Measurements from ENCODE around the gene EPB41.
"Not testable (repeated sequence)": the region's sequence is repeated elsewhere in the genome, so short reads cannot be mapped to it uniquely, and the experiment has no call there.

EPB41 gene

DNA sequence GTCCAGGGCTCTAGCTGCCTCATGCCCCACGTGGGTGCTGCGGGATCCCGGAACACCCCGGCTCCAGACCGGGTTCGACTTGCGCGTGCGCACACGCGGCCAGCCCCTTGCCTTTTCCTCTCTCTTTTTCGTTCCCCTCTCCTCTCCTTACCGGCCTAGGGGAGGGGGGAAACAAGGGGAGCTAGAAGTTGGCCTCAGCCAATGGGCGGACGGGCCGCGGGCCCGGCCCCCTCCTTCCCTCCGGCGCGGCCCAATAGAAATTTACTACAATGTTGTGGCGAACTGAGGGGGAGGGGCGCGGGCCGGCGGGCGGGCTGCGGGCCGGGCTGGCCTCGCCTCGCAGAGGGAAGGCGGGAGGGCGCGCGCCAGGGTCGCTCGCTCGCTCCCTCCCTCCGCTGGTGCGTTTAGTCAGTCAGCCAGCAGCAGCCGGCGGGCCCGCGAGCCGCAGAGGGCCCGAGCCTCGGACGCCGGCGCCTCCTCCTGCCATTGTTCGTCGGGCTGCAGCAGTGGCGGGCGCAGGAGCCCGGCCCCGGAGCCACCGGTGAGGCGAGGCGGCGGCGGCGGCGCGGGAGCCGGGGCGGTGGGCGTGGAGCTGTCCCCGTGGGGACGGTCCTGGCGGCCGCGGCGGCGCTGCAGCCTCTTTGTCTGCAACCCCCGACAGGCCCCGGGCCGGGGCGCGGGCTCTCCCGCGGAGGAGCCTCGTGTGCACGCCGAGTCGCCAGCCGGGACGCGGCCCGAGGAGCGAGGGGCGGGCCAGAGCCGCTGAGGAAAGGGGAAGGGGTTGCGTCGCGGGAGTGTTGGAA lies at the start of gene EPB41:
TSS of gene EPB41 (plus strand) at position 342 of the 803 bp plus-strand sequence. CDS start 72,869 bp downstream, outside the sequence.
- DNase-seq (ENCODE audit: low read depth): peak; percentile 88

DNA sequence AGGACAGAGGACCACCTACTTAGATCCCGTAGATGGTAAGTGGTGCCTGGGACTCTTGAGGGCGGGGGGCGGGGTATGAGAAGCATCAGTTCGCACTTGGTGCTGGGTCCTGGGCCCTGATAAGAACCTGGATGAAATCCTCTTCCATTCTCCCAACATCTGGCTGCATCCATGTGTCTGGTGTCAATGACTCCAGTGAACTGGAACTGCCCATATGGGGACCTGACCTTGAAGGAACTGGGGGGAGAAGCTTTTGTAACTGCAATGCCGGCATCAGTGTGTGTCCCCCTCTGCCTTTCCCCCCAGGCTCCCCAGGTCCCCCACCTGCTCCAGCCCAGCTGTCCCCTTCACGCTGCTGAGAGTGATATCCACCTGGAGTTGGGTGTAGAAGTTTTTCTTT lies 49.7 kb upstream of the EPB41 start:
- no peak for DNase-seq (ENCODE audit: low read depth)

DNA sequence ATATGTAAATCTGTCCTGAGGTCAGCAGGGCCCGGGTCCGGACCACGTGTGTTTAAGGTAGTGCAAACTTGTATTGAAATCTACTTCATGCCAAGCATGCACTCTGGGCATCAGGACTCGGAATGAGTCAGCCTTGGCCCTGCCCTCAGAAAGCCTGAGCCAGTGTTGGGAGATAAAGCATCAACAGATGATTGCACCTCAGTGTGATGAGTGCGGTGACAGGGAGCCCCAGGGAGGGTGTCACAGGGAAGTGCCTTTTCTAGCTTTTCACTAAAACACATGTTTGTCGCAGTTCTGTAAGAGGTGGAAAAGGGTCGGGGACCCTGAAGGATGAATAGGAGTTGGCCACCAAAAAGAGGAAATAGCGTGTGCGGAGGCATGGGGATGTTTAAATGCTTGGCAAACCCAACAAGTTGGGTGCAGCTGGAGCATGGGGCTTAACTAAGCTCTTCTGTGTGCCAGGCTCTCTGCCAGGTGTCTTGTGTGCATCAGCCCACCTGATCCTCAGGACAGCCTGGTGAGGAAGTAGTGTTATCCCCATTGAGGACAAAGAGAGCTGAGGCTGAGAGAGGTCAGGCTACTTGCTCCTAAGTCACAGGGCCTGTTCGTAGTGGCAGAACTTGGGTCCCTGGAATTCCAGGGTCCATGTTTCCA lies 48.2 kb upstream of the EPB41 start:
- DNase-seq (ENCODE audit: low read depth): no peak

DNA sequence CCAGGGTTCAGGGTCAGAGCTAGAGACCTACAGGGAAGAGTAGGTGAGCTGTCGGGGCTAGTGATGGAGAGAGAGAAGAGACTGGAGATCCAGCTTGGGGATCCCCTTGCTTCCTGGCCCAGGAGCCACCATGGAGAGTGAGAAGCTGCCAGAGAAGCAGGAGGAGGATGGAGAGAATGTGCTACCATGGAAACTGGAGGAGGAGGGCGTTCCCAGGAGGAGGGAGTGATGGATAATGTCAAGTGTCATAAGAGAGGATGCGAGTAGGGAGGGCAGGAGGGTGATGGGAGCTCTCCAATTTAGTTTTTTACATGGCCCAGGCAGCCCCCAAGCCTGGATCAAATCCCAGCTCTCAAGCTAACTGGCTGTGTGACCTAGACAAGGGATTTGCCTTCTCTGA lies 46.5 kb upstream of the EPB41 start:
- DNase-seq (ENCODE audit: low read depth): no peak

DNA sequence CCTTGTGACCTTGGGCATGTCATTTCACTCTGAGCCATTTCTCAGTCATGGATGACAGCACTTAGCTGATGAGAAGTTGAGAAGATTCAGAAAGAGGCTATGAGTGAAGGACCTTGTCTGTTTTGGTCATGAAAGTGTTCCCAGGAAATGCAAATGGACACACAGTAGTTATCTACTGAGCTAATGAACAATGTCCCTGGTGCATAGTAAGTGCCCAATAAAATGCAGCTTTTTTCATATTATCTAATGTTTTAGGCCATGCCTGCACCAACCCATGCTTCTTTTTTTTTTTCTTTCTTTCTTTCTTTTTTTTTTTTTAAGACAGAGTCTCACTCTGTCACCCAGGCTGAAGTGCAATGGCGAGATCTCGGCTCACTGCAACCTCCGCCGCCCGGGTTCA lies 44.4 kb upstream of the EPB41 start:
- DNase-seq (ENCODE audit: low read depth): no peak

DNA sequence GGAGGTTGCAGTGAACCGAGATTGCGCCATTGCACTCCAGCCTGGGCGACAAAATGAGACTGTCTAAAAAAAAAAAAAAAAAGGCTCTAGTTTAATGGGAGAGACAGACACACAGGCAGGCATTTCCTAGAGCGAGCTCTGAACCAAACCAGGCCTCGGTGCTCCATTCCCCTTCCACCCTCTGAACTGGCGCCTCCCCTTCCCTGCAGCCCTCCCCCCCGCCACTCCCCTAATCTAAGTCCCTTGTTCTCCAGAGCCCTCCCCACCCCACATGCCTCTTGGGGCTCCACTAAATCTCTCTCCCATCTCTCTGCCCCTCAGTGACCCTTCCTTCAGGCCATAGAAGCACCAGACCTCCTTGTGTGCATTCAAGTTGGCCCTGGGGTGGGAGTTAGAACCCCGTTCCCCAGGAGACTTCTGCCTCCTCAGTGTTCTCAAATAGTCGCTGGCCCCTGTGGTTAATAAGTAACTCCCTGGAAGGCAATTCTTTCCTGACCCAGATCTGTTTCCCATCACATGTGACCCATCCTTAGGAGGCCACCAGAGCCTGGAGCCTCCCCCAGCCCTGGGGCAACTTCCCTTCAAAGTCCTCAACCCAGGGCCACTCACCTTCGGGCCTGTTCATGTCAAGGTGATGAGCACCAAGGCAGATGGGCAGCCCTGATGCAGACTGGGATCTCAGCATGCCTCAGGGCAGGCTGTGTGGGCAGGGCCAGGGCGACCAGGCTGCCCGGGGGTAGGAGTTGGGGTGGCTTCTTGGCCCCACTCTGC lies 42.6 kb upstream of the EPB41 start:
- no peak for DNase-seq (ENCODE audit: low read depth)

DNA sequence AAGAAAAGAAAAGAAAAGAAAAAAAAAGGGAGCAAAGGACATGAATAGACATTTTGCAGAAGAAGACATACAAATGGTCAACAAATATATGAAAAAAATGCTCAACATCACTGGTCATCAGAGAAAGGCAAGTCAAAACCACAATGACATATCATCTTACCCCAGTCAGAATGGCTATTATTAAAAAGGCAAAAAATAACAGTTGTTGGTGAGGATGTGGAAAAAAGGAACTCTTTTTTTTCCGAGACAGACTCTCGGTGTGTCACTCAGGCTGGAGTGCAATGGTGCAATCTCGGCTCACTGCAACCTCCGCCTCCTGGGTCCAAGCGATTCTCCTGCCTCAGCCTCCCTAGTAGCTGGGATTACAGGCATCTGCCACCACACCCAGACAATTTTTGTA lies 39.2 kb upstream of the EPB41 start:
- DNase-seq (ENCODE audit: low read depth): not testable (repeated sequence)

DNA sequence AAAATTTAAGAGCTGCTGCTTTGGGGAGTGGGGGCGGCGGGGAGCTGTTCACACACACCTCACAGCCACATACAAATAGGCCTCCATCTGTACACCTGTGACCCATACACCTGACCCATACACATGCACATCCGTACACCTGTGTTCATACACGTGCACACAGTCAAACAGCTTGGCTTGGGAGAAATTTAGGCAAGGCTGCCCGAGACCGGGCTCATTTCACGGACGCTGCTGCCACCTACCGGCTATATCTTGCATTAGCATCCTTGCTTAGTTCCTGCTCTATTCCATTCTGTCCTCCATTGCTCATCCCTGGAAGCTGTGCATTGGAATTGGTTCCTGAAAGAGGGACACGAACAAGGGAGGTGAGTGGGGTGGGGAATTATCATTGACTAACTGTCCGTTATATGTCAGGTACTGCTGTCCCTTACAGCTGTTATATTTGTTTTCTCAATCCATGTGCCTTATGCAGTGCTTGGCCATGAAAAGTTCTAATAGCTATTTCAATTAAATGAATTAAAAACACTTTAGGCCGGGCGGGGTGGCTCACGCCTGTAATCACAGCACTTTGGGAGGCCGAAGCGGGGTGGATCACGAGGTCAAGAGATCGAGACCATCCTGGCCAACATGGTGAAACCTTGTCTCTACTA lies 37.1 kb upstream of the EPB41 start:
- peak; percentile 61 for DNase-seq (ENCODE audit: low read depth)

DNA sequence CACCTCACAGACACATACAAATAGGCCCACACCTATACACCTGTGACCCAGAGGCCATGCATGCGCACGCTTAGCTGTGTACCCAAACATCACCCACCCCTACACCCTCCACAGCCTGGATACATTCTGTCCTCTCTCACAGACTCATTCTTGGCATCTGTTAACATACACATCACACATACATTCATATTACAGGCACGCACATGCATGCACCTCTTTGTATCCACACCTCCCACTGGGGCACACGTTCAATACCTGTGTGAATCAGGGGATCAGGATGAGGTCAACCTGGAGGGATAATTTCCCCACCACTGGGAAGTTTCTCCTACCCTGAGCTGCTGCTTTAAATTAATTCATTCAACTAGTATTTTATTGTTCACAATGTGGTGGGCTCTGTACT lies 35.6 kb upstream of the EPB41 start:
- DNase-seq (ENCODE audit: low read depth): no peak

DNA sequence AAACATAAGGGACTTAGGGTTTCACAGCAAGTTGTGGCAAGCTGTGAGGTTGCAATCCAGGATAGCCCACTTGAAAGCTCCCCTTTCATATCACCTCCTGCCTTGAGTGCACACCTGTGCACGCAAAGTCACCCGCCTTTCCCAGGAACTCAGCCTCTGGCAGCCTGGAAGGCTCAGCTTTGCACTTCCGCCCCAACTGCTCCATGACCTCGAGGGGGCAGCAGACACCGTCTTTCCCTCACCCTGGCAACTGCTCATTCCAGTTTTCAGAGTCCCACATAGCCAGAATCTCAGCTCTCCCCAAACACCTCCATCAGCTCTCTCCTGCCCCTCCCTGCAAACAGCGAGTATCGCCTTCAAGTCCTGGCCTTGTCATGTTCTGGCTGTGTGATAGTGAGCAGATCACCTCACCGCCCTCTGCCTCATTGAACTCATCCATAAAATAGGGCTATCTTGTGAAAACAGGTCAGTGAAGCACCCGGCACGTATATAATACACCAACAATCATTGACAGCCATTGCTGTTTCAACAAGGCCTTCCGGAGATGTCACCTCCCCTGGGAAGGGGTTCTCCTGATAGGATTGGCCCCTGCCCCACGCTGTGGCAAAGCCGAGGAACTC lies 32.2 kb upstream of the EPB41 start:
- DNase-seq (ENCODE audit: low read depth): peak; percentile 72

DNA sequence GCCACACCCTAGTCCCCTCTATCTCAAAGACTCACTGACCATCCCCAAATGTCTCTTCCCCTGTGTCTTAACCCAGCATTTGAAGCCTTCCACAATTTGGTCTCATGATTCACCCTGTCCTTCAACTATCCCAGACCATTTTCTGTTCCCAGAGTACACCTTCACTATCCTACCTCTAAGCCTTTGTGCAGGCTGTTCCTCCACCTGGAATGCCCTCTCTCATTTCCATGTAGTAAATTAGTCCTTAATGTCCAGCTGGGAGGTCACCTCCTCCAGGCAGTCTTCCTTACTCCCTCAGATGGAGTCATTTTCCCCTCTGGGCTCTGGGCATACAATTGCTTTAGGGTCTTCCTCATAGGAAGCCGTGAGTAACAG lies 31.1 kb upstream of the EPB41 start:
- no peak for DNase-seq (ENCODE audit: low read depth)

DNA sequence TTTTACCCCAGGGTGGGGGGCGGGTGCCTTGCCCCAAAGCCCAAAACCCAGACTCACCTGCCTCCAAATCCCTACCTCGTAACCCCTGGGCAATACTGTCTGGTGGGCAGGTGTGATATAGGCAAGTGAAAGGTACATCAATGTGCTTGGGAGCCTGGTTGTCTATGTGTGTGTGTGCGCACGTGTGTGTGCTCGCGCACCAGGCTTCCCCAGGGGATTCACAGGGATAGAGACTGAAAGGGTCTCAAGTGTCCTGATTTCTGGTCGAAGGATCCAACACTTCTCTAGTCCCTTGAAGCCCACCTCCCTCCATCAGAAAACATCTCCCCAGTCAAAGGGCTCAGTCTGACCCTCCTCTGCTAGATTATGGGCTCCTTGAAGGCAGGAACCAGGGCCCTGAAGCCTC lies 28.9 kb upstream of the EPB41 start:
- no peak for DNase-seq (ENCODE audit: low read depth)

DNA sequence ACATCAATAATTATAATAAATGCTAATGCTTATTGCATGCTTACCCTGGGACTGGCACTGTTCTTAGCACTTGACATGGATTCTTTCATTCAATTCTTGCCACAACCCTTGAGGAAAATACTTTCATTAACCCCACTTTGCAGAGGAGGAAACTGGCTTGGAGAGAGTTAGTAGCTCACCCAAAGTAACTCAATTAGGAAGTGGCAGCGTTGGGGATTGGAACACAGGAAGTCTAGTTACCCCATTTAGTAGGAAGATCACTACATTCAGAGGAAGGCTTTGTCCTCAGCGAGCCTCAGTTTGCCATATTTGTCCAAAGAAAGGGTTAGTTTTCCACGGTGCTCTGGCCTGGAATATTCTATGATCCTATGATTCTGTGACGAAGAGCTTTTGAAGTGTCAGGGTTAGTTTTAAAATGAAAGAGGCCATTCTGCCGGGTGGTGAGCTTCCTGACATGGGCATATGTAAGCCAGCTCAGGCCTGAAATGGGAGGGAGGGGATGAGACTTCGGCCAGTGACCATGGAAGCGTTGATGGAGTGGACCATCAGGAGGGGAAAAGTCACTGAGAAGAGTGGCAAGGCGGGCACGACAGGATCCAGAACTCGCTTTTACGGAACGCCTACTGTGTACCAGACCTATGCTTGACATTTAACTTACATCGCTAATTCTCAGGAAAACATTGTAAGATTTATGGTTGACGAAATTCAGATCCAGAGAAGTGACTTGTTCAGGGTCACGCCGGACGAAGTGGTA lies 28.2 kb upstream of the EPB41 start:
- no peak for DNase-seq (ENCODE audit: low read depth)

DNA sequence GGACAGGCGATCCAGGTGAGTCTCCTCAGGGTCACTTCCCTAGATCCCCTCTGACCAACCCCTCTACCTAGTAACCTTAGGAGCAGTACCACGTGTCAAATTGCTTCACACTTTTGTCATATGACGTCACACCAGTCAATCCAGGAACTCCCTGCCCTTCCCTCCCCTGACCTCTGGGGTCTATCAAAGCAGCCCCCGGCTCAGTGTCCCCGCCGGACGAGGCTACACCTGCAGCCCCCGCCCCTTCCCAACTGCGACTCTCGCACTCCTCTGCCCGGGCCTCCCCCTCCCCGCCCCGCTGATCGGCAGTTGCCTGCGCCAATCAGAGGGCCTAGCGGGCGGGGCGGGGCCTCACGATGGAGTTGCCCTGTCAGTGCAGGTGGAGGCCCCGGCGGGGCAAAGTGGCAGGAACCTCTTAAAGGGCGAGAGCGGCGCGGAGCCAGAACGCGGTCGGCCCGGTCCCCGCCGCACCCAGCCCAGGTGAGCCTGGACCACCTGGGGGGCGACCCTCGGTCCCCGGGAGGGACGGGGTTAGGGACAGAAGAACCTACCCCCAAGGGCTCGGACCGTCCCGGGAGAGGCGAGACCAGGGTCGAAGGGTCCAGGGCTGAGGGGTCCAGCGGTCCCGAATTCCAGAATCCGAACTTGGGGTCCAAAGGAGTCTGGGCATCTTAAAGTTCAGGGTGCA lies 27.5 kb upstream of the EPB41 start:
- DNase-seq (ENCODE audit: low read depth): peak; percentile 88

DNA sequence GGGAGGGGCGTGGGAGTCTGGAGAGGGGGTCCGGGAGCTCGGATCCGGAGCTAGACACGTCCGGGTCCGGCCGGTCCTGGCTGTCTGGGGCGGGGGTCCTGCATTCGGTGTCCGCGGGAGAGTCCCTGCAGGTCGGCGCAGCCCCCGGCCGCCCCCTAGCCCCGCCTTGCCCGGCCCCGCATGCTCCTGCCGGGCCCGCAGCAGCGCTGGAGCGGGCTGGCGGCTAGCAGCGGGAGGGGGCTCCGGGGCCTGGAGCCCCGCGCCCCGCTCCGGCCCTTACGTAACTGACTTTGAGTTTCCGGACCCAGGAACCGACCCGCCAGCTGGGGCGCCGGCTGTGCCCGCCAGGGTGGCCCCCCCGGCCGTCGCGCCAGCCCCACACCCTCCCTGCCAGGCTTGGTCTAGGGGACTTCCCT lies 26.9 kb upstream of the EPB41 start:
- DNase-seq (ENCODE audit: low read depth): peak; percentile 8

DNA sequence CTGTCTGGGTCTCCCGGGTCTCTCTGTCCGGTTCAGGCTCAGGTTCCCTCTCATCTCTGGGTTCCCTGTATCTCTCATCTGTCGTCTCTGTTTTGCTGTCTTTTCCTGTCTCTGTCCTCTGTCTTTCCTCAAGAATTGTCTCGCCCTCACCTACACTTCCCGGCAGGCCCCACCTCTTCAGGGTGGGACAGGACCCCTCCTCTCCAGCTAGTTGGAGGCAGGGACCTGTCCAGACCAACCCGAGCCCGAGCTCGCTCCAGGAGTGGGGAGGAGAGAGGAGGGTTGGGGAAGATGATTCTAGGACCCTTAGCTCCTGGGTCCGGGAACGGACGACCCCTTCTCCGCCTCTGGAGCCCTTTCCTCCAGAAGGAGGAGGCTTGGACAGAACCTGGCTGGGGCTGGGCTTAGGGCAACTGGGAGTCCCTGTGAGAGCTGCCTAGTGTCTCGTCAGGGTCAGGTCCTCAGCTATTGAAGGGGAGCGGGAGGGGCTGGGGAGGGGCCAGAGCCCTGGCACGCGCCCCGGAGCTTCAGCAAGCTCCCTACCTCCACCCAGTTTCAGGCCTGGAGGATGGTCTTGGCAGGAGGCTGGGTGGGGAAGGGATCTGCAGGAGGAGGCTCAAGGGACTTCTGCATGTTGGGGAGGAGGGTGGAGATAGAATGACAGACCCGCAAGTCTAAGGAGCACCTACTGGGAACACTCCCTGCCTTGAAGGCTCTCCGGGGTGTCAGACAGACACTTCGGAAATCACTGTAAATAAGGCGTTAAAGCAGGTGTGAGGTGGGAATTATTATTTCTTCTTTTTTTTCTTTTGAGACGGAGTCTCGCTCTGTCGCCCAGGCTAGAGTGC lies 26.3 kb upstream of the EPB41 start:
- no peak for DNase-seq (ENCODE audit: low read depth)

DNA sequence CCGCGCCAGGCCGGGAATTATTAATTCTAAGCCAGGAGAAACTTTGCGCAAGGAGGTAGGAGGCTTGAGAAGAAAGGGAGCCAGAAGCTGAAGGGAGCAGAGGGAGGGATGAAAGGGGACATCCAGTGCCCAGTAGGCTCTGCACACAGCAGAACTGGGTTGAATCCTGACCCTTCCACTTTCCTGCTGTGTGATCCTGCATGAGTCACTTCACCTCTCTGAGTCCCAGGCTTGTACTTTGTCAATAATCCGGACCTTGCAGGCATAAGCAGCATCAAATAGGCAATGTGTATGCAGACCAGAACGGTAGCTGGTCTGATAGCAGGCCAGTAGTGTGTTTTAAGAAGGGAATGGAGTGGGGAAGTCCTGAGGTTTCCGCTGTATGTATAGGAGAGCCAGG lies 25.5 kb upstream of the EPB41 start:
- DNase-seq (ENCODE audit: low read depth): no peak

DNA sequence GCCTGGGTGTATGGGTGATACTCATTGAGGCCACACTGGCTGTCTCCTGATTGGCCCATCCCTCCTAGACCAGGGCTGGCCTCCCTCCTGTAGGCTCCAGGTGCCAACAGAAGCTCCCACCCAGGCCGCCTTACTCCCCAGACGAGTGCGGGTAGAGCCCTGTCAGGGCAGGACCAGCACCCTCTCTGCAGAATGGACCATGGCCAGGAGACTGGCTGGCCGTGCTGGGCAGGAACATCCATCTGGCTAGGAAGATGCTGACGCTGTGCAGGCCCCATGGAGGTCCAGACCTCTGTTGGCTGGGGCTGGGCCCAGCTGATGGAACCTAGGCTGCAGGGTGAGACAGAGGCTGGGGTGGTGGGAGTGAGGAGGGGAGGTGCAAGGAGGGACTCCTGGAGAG lies 25.0 kb upstream of the EPB41 start:
- no peak for DNase-seq (ENCODE audit: low read depth)

DNA sequence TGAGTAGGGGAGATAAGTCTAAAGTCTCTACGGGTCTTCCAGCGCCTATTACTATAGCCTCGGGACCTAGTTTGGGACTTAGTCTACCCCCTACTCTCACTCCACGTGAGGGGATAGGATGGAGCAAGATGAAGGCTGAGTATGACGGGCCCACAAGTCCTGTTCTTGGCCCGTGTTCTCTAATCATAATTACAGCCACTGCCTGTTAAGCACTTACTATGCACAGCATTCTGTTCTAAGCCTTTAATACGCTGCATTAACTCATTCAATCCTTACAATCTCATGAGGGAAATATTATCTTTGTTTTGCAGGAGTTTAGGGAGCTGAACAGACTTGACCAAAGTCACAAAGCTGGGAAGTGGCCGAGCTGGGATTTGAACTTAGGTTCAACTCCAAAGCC lies 23.9 kb upstream of the EPB41 start:
- no peak for DNase-seq (ENCODE audit: low read depth)

DNA sequence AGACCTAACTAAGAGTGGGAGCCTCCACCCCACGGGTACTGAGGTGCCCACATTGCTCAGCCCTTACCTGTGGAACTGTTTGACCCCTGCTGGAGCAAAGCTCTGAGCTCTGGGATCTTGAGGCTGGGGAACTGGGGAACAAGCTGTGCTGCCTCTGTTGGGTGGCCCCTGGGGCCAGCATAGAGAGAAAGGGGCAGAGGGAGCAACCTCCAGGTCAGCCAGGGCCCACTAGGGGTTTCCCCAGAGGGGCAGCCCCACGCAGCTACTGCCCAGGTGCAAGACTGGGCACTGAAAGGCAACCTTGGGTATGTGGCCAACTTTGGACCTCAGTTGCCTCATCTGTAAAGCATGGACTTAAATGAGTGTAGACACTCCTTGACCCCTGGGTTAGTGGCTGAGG lies 23.5 kb upstream of the EPB41 start:
- DNase-seq (ENCODE audit: low read depth): no peak
